IMR-90 (cell line): ENCODE results near the gene FAM110A. TPM values are rescaled to one million over a fixed set of nuclear protein-coding genes. Genes with fewer than 3 reads are reported as not detected.

ENCODE experiments used
- ATAC-seq: fragments of 200-7000 bp; cut with Tn5 transposase; 2 replicates; pipeline ENCODE4 v1.9.1; 2020; ENCODE audit warnings: low read depth, mild to moderate bottlenecking, moderate library complexity
- BruUV-seq: library from RNA; stranded (reverse); fragments of 400-500 nt; replicated peaks from 2 replicates; lab custom pipeline; 2021; lab: Mats Ljungman, UMichigan
- CTCF ChIA-PET: fragments of 300-600 bp; formaldehyde crosslinking; extraction: SDS; loops from one replicate; lab custom pipeline; 2021; ENCODE audit warnings: antibody characterized with exemption; lab: Yijun Ruan, JAX
- POLR2A ChIA-PET: fragments of 300-600 bp; sonication (Branson Sonifier 250); formaldehyde crosslinking; loops from one replicate; lab custom pipeline; 2022; ENCODE audit warnings: antibody characterized with exemption; ENCODE audit not compliant: unreplicated experiment; lab: Charles Lee
- DNase-seq: peaks from one replicate; pipeline ENCODE4 v3.0.0; 2013
- H2AFZ ChIP-seq: replicated peaks from 2 replicates; pipeline ENCODE3; 2013; ENCODE audit warnings: low read length, mild to moderate bottlenecking; ENCODE audit not compliant: poor library complexity
- H2AK5ac ChIP-seq: 2 replicates; pipeline ENCODE4 v1.6.1; 2013; ENCODE audit warnings: low read depth, low read length, inconsistent platforms
- H2AK9ac ChIP-seq: replicated peaks from 2 replicates; pipeline ENCODE3; 2013; ENCODE audit warnings: mild to moderate bottlenecking, low read depth, low read length, moderate library complexity; ENCODE audit not compliant: poor library complexity
- H2BK120ac ChIP-seq: 2 replicates; pipeline ENCODE4 v1.6.1; 2013; ENCODE audit warnings: low read depth, low read length, inconsistent platforms
- H2BK15ac ChIP-seq: 3 replicates; pipeline ENCODE4 v1.6.1; 2013; ENCODE audit warnings: low read depth, low read length, inconsistent platforms
- H2BK20ac ChIP-seq: 2 replicates; pipeline ENCODE4 v1.6.1; 2013; ENCODE audit warnings: low read depth, mild to moderate bottlenecking, inconsistent platforms, low read length, moderate library complexity
- H2BK5ac ChIP-seq: 2 replicates; pipeline ENCODE4 v1.6.1; 2013; ENCODE audit warnings: mild to moderate bottlenecking, low read depth, low read length, inconsistent platforms; ENCODE audit not compliant: poor library complexity, severe bottlenecking
- H3K14ac ChIP-seq: replicated peaks from 2 replicates; pipeline ENCODE4 v1.6.1; 2013; ENCODE audit warnings: low read depth, low read length, inconsistent platforms
- H3K18ac ChIP-seq: 2 replicates; pipeline ENCODE4 v1.6.1; 2013; ENCODE audit warnings: low read depth, low read length, control low read depth
- H3K23ac ChIP-seq: 2 replicates; pipeline ENCODE4 v1.6.1; 2013; ENCODE audit warnings: low read depth, low read length, inconsistent platforms
- H3K27ac ChIP-seq: 2 replicates; pipeline ENCODE4 v1.5.1; 2013; ENCODE audit warnings: mild to moderate bottlenecking, control low read depth, low read length; ENCODE audit not compliant: insufficient read depth
- H3K27me3 ChIP-seq: 2 replicates; pipeline ENCODE4 v1.6.1; 2013; ENCODE audit warnings: low read length; ENCODE audit not compliant: control insufficient read depth, insufficient read depth
- H3K36me3 ChIP-seq: 2 replicates; pipeline ENCODE4 v1.6.1; 2013; ENCODE audit warnings: low read length, mixed read lengths; ENCODE audit not compliant: control insufficient read depth, insufficient read depth
- H3K4ac ChIP-seq: 2 replicates; pipeline ENCODE4 v1.6.1; 2013; ENCODE audit warnings: low read depth, low read length, inconsistent platforms
- H3K4me1 ChIP-seq: 2 replicates; pipeline ENCODE4 v1.6.1; 2013; ENCODE audit warnings: low read length, mixed read lengths; ENCODE audit not compliant: control insufficient read depth, insufficient read depth
- H3K4me2 ChIP-seq: 2 replicates; pipeline ENCODE4 v1.6.1; 2013; ENCODE audit warnings: low read depth, mild to moderate bottlenecking, control low read depth, low read length, moderate library complexity
- H3K4me3 ChIP-seq: 2 replicates; pipeline ENCODE4 v1.5.1; 2013; ENCODE audit warnings: low read depth, mild to moderate bottlenecking, control low read depth, low read length, moderate library complexity; ENCODE audit not compliant: insufficient read depth
- H3K56ac ChIP-seq: 2 replicates; pipeline ENCODE4 v1.6.1; 2013; ENCODE audit warnings: low read length, inconsistent platforms; ENCODE audit not compliant: insufficient read depth; ENCODE audit errors: extremely low read depth
- H3K79me1 ChIP-seq, 2 experiments: 2 replicates each; pipeline ENCODE4 v1.6.1; 2013; ENCODE audit warnings: low read length in 2 of 2, inconsistent platforms in 1 of 2, low read depth in 1 of 2
- H3K9ac ChIP-seq: 2 replicates; pipeline ENCODE4 v1.6.1; 2013; ENCODE audit warnings: low read depth, low read length, control low read depth
- H3K9me1 ChIP-seq: 2 replicates; pipeline ENCODE4 v1.6.1; 2013; ENCODE audit warnings: low read length, inconsistent platforms; ENCODE audit not compliant: insufficient read depth
- H3K9me3 ChIP-seq: 2 replicates; pipeline ENCODE4 v1.6.1; 2013; ENCODE audit warnings: low read length; ENCODE audit not compliant: control insufficient read depth, insufficient read depth
- H4K20me1 ChIP-seq: 2 replicates; pipeline ENCODE4 v1.6.1; 2013; ENCODE audit warnings: low read length, inconsistent platforms; ENCODE audit not compliant: insufficient read depth
- H4K5ac ChIP-seq: 2 replicates; pipeline ENCODE4 v1.6.1; 2013; ENCODE audit warnings: mild to moderate bottlenecking, low read depth, low read length, control low read depth
- H4K8ac ChIP-seq, 2 experiments: 2 replicates each; pipeline ENCODE4 v1.6.1; 2013; ENCODE audit warnings: low read depth in 2 of 2, low read length in 2 of 2, control low read depth in 1 of 2, inconsistent platforms in 1 of 2
- H4K91ac ChIP-seq: 2 replicates; pipeline ENCODE4 v1.6.1; 2013; ENCODE audit warnings: low read depth, low read length, inconsistent platforms; ENCODE audit not compliant: insufficient read depth
- BHLHE40 ChIP-seq: fragments of 150-350 bp; IDR thresholded peaks from 2 replicates; pipeline ENCODE4 v1.6.1; 2016; ENCODE audit warnings: mild to moderate bottlenecking, low read depth, low read length
- CEBPB ChIP-seq: IDR thresholded peaks from 2 replicates; pipeline ENCODE4 v1.6.1; 2012; ENCODE audit warnings: low read depth, low read length, improper control_type of control experiment
- CHD1 ChIP-seq: IDR thresholded peaks from 2 replicates; pipeline ENCODE4 v1.6.1; 2012; ENCODE audit warnings: low read depth, low read length, improper control_type of control experiment
- FOS ChIP-seq: fragments of 150-350 bp; IDR thresholded peaks from 2 replicates; pipeline ENCODE4 v1.6.1; 2016; ENCODE audit warnings: low read depth, low read length
- MAFK ChIP-seq: IDR thresholded peaks from 2 replicates; pipeline ENCODE4 v1.6.1; 2012; ENCODE audit warnings: low read depth, low read length, improper control_type of control experiment
- MAZ ChIP-seq: IDR thresholded peaks from 2 replicates; pipeline ENCODE4 v1.6.1; 2012; ENCODE audit warnings: low read depth, mild to moderate bottlenecking, low read length, improper control_type of control experiment, moderate library complexity, borderline replicate concordance
- MXI1 ChIP-seq: IDR thresholded peaks from 2 replicates; pipeline ENCODE4 v1.6.1; 2012; ENCODE audit warnings: low read depth, mild to moderate bottlenecking, low read length, moderate library complexity, borderline replicate concordance
- NFE2L2 ChIP-seq: fragments of 150-350 bp; IDR thresholded peaks from 2 replicates; pipeline ENCODE4 v1.6.1; 2016; ENCODE audit warnings: low read depth, mild to moderate bottlenecking, low read length
- POLR2A ChIP-seq: IDR thresholded peaks from 2 replicates; pipeline ENCODE4 v1.6.1; 2012; ENCODE audit warnings: mild to moderate bottlenecking, low read depth, low read length
- RAD21 ChIP-seq: IDR thresholded peaks from 2 replicates; pipeline ENCODE4 v1.6.1; 2012; ENCODE audit warnings: low read length, improper control_type of control experiment
- RCOR1 ChIP-seq: IDR thresholded peaks from 2 replicates; pipeline ENCODE4 v1.6.1; 2012; ENCODE audit warnings: mild to moderate bottlenecking, low read length, improper control_type of control experiment; ENCODE audit not compliant: insufficient replicate concordance
- RFX5 ChIP-seq: IDR thresholded peaks from 2 replicates; pipeline ENCODE4 v1.8.0; 2012; ENCODE audit warnings: low read depth, mild to moderate bottlenecking, low read length, moderate library complexity
- SMC3 ChIP-seq: fragments of 150-350 bp; IDR thresholded peaks from 2 replicates; pipeline ENCODE4 v1.6.1; 2016; ENCODE audit warnings: low read depth, mild to moderate bottlenecking, antibody characterized with exemption, low read length, moderate library complexity
- WGBS, 2 experiments: methylation state at CpG; one replicate each; pipeline versions ENCODE4 v1.1.5 to v1.1.7; 2013; ENCODE audit warnings: missing lambda C conversion rate in 2 of 2; ENCODE audit not compliant: insufficient read length in 1 of 2; ENCODE audit errors: extremely low coverage in 2 of 2; 5-methylcytosine and 5-hydroxymethylcytosine counted together
- dilution Hi-C: fragments of 300-500 bp; cut with HindIII; formaldehyde crosslinking; loops from one replicate; pipeline ENCODE4 v1.14.3; 2018; ENCODE audit warnings: low sequenced_read_pairs; ENCODE audit not compliant: unreplicated experiment
- in situ Hi-C: fragments of 300-500 bp; cut with MboI; formaldehyde crosslinking; loops from 3 replicates; pipeline ENCODE4 v1.14.3; 2019; ENCODE audit warnings: low sequenced_read_pairs, inconsistent platforms, mixed read lengths
- intact Hi-C: fragments of 100-400 bp; cut with micrococcal nuclease; formaldehyde crosslinking; loops from 2 replicates; pipeline ENCODE4 v1.10.0; 2022
- polyA plus RNA-seq, 3 experiments: library from polyadenylated mRNA; depleted of rRNA; stranded (reverse); fragments of >200 nt; gene quantifications; 2 replicates each; pipeline ENCODE4 v1.2.3, GENCODE V29; 2012; ENCODE audit warnings: low replicate concordance in 1 of 3
- total RNA-seq: library from RNA; depleted of rRNA; stranded (reverse); fragments of >200 nt; gene quantifications from 2 replicates; pipeline ENCODE4 v1.2.3, GENCODE V29; 2012
- TF ChIP-seq, protein P1 (sequence below): fragments of 150-350 bp; IDR thresholded peaks from 2 replicates; pipeline ENCODE4 v1.6.1; 2017; ENCODE audit warnings: mild to moderate bottlenecking, antibody characterized with exemption, low read length, low read depth
- TF ChIP-seq, protein P2 (sequence below): fragments of 150-350 bp; IDR thresholded peaks from 2 replicates; pipeline ENCODE4 v1.6.1; 2016; ENCODE audit warnings: low read depth, mild to moderate bottlenecking, low read length, moderate library complexity, borderline replicate concordance
- TF ChIP-seq, protein P3 (sequence below): conservative IDR thresholded peaks from 2 replicates; pipeline ENCODE4 v1.5.1; 2012; ENCODE audit warnings: mild to moderate bottlenecking, low read depth, low read length, improper control_type of control experiment

FAM110A gene
- total and polyA plus RNA-seq, 2 of the 4 experiments (the other 2 are of a cell fraction): 0.36 to 3.6 TPM

- TF ChIP-seq MAFK (no peak), NFE2L2 (no peak), BHLHE40 (no peak), FOS (no peak), POLR2A (no peak), RAD21 (no peak), CEBPB (no peak), MAZ (no peak), CHD1 (no peak), MXI1 (no peak), RFX5 (no peak), RCOR1 (no peak), SMC3 (no peak)
- TF ChIP-seq, protein P1, sequence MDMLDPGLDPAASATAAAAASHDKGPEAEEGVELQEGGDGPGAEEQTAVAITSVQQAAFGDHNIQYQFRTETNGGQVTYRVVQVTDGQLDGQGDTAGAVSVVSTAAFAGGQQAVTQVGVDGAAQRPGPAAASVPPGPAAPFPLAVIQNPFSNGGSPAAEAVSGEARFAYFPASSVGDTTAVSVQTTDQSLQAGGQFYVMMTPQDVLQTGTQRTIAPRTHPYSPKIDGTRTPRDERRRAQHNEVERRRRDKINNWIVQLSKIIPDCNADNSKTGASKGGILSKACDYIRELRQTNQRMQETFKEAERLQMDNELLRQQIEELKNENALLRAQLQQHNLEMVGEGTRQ: no peak
- TF ChIP-seq, protein P2, sequence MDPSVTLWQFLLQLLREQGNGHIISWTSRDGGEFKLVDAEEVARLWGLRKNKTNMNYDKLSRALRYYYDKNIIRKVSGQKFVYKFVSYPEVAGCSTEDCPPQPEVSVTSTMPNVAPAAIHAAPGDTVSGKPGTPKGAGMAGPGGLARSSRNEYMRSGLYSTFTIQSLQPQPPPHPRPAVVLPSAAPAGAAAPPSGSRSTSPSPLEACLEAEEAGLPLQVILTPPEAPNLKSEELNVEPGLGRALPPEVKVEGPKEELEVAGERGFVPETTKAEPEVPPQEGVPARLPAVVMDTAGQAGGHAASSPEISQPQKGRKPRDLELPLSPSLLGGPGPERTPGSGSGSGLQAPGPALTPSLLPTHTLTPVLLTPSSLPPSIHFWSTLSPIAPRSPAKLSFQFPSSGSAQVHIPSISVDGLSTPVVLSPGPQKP: no peak
- TF ChIP-seq, protein P3, sequence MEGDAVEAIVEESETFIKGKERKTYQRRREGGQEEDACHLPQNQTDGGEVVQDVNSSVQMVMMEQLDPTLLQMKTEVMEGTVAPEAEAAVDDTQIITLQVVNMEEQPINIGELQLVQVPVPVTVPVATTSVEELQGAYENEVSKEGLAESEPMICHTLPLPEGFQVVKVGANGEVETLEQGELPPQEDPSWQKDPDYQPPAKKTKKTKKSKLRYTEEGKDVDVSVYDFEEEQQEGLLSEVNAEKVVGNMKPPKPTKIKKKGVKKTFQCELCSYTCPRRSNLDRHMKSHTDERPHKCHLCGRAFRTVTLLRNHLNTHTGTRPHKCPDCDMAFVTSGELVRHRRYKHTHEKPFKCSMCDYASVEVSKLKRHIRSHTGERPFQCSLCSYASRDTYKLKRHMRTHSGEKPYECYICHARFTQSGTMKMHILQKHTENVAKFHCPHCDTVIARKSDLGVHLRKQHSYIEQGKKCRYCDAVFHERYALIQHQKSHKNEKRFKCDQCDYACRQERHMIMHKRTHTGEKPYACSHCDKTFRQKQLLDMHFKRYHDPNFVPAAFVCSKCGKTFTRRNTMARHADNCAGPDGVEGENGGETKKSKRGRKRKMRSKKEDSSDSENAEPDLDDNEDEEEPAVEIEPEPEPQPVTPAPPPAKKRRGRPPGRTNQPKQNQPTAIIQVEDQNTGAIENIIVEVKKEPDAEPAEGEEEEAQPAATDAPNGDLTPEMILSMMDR: no peak
- H4K8ac ChIP-seq: no peak overlapping the region
- 100% methylated on average over 2 of the region's 4 CpGs; no CpG with 5 or more reads in 1 of the 2 experiments for WGBS, 2 experiments
- no peak for DNase-seq
- H4K91ac ChIP-seq: no peak overlapping the region
- intact Hi-C loops (no loop called here), dilution Hi-C loops (no loop called here), in situ Hi-C loops (no loop called here)
- H3K79me1 ChIP-seq: peaks cover 4 to 7% of the 10 kb centered on the region in 2 experiments; a peak in 2 of 4 replicates
- H2BK120ac ChIP-seq: no peak overlapping the region
- no peak overlapping the region for H3K56ac ChIP-seq
- no peak overlapping the region for H3K4ac ChIP-seq
- H3K27ac ChIP-seq: no peak overlapping the region
- no peak overlapping the region for H3K9ac ChIP-seq
- H3K4me1 ChIP-seq: peaks cover 3% of the 10 kb centered on the region
- no peaks in the 10 kb centered on the region for H3K27me3 ChIP-seq
- ATAC-seq: no peak
- H3K36me3 ChIP-seq: no peaks in the 10 kb centered on the region
- H3K14ac ChIP-seq: no peak overlapping the region
- H2BK20ac ChIP-seq: no peak overlapping the region
- no peak overlapping the region for H2BK15ac ChIP-seq
- H2AK9ac ChIP-seq: peak overlapping the region; percentile 34
- no peak overlapping the region for H2AK5ac ChIP-seq
- ChIA-PET POLR2A (no interaction called here), CTCF (no interaction called here)
- H3K9me3 ChIP-seq: no peaks in the 10 kb centered on the region
- no peak overlapping the region for H2BK5ac ChIP-seq
- H3K23ac ChIP-seq: no peak overlapping the region
- no peak overlapping the region for H2AFZ ChIP-seq
- no TSS peak for BruUV-seq
- peaks cover 9% of the 10 kb centered on the region; the same call in 1 of the 2 replicates for H3K9me1 ChIP-seq
- no peak overlapping the region for H3K4me3 ChIP-seq
- H3K4me2 ChIP-seq: no peak overlapping the region
- no peaks in the 10 kb centered on the region for H4K20me1 ChIP-seq
- H4K5ac ChIP-seq: no peak overlapping the region
- no peak overlapping the region for H3K18ac ChIP-seq
Observed at GRCh38 chr20:853406-853996, 20.0 kb downstream of the FAM110A start.
